Osteocyte (in vitro differentiated cells): ENCODE results near the gene ITGB8. TPM values are rescaled to one million over a fixed set of nuclear protein-coding genes. Genes with fewer than 3 reads are reported as not detected.
"Not testable (repeated sequence)": the region's sequence is repeated elsewhere in the genome, so short reads cannot be mapped to it uniquely, and the experiment has no call there.

Source experiments
- DNase-seq: peaks from one replicate; pipeline ENCODE4 v3.0.0; 2021; ENCODE audit warnings: mixed read lengths; ENCODE audit not compliant: unreplicated experiment; ENCODE audit errors: extremely low spot score
- H3K27ac Mint-ChIP-seq: one replicate; pipeline ENCODE4 v1.8.0; 2021; ENCODE audit warnings: mild to moderate bottlenecking, mixed read lengths; ENCODE audit not compliant: unreplicated experiment
- H3K27me3 Mint-ChIP-seq: one replicate; pipeline ENCODE4 v1.8.0; 2021; ENCODE audit warnings: mixed read lengths; ENCODE audit not compliant: unreplicated experiment
- H3K36me3 Mint-ChIP-seq: one replicate; pipeline ENCODE4 v1.8.0; 2021; ENCODE audit warnings: mixed read lengths; ENCODE audit not compliant: unreplicated experiment
- H3K4me1 Mint-ChIP-seq: one replicate; pipeline ENCODE4 v1.8.0; 2021; ENCODE audit warnings: mixed read lengths; ENCODE audit not compliant: unreplicated experiment
- H3K4me3 Mint-ChIP-seq: one replicate; pipeline ENCODE4 v1.8.0; 2021; ENCODE audit warnings: mild to moderate bottlenecking, moderate library complexity, mixed read lengths; ENCODE audit not compliant: unreplicated experiment
- H3K9me3 Mint-ChIP-seq: one replicate; pipeline ENCODE4 v1.8.0; 2021; ENCODE audit warnings: mixed read lengths; ENCODE audit not compliant: unreplicated experiment
- CTCF ChIP-seq: fragments of 200-600 bp; sonication (generic); IDR thresholded peaks from 2 replicates; pipeline ENCODE4 v1.5.0; 2021; ENCODE audit warnings: antibody characterized with exemption, mild to moderate bottlenecking, moderate library complexity
- total RNA-seq: library from RNA; stranded (reverse); gene quantifications from 2 replicates; pipeline ENCODE4 v1.2.1, GENCODE V29; 2021

Gene ITGB8
- total RNA-seq, 1 donor from 2014 or later, result 2.4 TPM

GRCh38 chr7:20376796-20377195 is 46.1 kb downstream of the ITGB8 start:
- Mint-ChIP-seq H3K4me3 (no peak overlapping the region), H3K4me1 (no peaks in the 10 kb centered on the region), H3K9me3 (no peaks in the 10 kb centered on the region), H3K27me3 (peaks cover 6% of the 10 kb centered on the region), H3K36me3 (no peaks in the 10 kb centered on the region), H3K27ac (no peak overlapping the region)
- no peak for DNase-seq
- no peak for TF ChIP-seq CTCF

GRCh38 chr7:20381406-20382034 is 50.8 kb downstream of the ITGB8 start:
- no peak for TF ChIP-seq CTCF
- Mint-ChIP-seq H3K27me3 (peaks cover 2% of the 10 kb centered on the region), H3K36me3 (no peaks in the 10 kb centered on the region), H3K27ac (no peak overlapping the region), H3K4me3 (no peak overlapping the region), H3K4me1 (no peaks in the 10 kb centered on the region), H3K9me3 (no peaks in the 10 kb centered on the region)
- DNase-seq, result no peak

- no peak for DNase-seq
- Mint-ChIP-seq H3K27me3 (peaks cover 2% of the 10 kb centered on the region), H3K36me3 (no peaks in the 10 kb centered on the region), H3K27ac (no peak overlapping the region), H3K4me3 (no peak overlapping the region), H3K9me3 (no peaks in the 10 kb centered on the region), H3K4me1 (no peaks in the 10 kb centered on the region)
- TF ChIP-seq CTCF, result no peak
Measured at GRCh38 chr7:20383351-20383750, 52.7 kb downstream of the ITGB8 start.

- DNase-seq, result no peak
- H3K4me1 Mint-ChIP-seq, result no peaks in the 10 kb centered on the region
- no peak for TF ChIP-seq CTCF
- no peaks in the 10 kb centered on the region for H3K36me3 Mint-ChIP-seq
- no peaks in the 10 kb centered on the region for H3K27me3 Mint-ChIP-seq
- H3K27ac Mint-ChIP-seq, result no peak overlapping the region
- H3K4me3 Mint-ChIP-seq, result no peak overlapping the region
- no peaks in the 10 kb centered on the region for H3K9me3 Mint-ChIP-seq
Measured at GRCh38 chr7:20385126-20385525, 54.4 kb downstream of the ITGB8 start.

- no peaks in the 10 kb centered on the region for H3K27me3 Mint-ChIP-seq
Measured at GRCh38 chr7:20388084-20388483, 57.4 kb downstream of the ITGB8 start.

GRCh38 chr7:20389192-20389591 is 58.5 kb downstream of the ITGB8 start:
- not testable (repeated sequence) for DNase-seq, H3K27ac Mint-ChIP-seq, H3K9me3 Mint-ChIP-seq, H3K4me1 Mint-ChIP-seq, H3K36me3 Mint-ChIP-seq, H3K4me3 Mint-ChIP-seq, H3K27me3 Mint-ChIP-seq

More at GRCh38 chr7:20388084-20388483, 57.4 kb downstream of the ITGB8 start:
- no peaks in the 10 kb centered on the region for H3K4me1 Mint-ChIP-seq
- H3K9me3 Mint-ChIP-seq, result no peaks in the 10 kb centered on the region
- no peak for TF ChIP-seq CTCF
- no peak overlapping the region for H3K4me3 Mint-ChIP-seq
- no peak overlapping the region for H3K27ac Mint-ChIP-seq
- no peak for DNase-seq
- no peaks in the 10 kb centered on the region for H3K36me3 Mint-ChIP-seq
